ENCODE data around the gene FALEC.

The FALEC gene

GRCh38 chr1:150477320-150477719, 38.2 kb upstream of the FALEC start:
- TF ChIP-seq, protein P1, sequence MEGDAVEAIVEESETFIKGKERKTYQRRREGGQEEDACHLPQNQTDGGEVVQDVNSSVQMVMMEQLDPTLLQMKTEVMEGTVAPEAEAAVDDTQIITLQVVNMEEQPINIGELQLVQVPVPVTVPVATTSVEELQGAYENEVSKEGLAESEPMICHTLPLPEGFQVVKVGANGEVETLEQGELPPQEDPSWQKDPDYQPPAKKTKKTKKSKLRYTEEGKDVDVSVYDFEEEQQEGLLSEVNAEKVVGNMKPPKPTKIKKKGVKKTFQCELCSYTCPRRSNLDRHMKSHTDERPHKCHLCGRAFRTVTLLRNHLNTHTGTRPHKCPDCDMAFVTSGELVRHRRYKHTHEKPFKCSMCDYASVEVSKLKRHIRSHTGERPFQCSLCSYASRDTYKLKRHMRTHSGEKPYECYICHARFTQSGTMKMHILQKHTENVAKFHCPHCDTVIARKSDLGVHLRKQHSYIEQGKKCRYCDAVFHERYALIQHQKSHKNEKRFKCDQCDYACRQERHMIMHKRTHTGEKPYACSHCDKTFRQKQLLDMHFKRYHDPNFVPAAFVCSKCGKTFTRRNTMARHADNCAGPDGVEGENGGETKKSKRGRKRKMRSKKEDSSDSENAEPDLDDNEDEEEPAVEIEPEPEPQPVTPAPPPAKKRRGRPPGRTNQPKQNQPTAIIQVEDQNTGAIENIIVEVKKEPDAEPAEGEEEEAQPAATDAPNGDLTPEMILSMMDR (IDR thresholded peaks at IDR 0.05), result no peak

- TF ChIP-seq, protein P1 (IDR thresholded peaks at IDR 0.05), result no peak
These were observed 37.8 kb upstream of the FALEC start for GRCh38 chr1:150477733-150478132.

DNA sequence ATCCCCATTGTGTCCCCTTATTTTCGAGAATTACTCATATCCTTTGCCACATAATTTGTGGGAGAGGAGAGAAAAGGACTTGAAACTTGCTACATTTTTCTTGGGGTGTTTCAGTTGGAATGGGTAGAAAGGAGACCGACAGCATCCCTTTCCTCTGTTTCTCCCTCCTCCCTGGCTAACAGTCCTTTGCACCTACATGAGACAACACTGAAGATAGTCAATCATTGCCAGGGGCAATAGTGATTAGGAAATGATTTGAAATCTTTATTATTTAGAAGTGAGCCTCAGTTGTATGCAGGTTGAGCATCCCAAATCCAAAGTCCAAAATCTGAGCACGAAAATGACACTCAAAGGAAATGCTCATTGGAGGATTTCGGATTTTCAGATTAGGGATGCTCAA, 36.2 kb upstream of the FALEC start:
- TF ChIP-seq, protein P1 (IDR thresholded peaks at IDR 0.05), result no peak

DNA sequence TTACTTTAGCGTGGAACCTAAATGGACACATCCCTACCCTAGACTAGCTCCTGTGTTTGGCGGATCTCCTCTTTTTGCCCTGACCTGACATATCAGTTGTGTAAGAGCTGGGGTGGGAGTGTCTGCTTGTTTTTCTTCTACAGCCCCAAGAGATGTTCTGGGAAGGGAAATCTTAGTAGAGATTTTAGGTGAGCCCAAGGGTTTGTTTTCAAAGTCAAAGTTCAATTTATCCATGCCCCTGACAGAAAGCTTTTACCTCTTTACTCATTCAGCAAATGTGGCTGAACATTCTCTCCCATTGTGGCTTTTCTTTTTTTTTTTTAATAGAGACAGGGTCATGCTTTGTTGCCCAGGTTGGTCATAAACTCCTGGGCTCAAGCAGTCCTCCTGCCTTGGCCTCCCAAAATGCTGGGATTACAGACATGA, 35.6 kb upstream of the FALEC start:
- TF ChIP-seq, protein P1 (IDR thresholded peaks at IDR 0.05), result no peak

- TF ChIP-seq, protein P1 (IDR thresholded peaks at IDR 0.05), result no peak
These were observed 31.1 kb upstream of the FALEC start for GRCh38 chr1:150484431-150484830.

GRCh38 chr1:150484861-150485260, 30.7 kb upstream of the FALEC start:
- TF ChIP-seq, protein P1 (IDR thresholded peaks at IDR 0.05), result no peak

- TF ChIP-seq, protein P1 (IDR thresholded peaks at IDR 0.05), result no peak
These were observed 28.4 kb upstream of the FALEC start, which contains the start of gene TARS2 for GRCh38 chr1:150486966-150487762. Gene TARS2 (plus strand): TSS chr1:150487419. CDS start chr1:150487451, 32 bp downstream.
